ENCODE measurements around the gene CAPN14. TPM values are rescaled to one million over a fixed set of nuclear protein-coding genes. Genes with fewer than 3 reads are reported as not detected.

CAPN14 gene
- total RNA-seq, 1 donor from 2014 or later = 3.3 TPM

DNA sequence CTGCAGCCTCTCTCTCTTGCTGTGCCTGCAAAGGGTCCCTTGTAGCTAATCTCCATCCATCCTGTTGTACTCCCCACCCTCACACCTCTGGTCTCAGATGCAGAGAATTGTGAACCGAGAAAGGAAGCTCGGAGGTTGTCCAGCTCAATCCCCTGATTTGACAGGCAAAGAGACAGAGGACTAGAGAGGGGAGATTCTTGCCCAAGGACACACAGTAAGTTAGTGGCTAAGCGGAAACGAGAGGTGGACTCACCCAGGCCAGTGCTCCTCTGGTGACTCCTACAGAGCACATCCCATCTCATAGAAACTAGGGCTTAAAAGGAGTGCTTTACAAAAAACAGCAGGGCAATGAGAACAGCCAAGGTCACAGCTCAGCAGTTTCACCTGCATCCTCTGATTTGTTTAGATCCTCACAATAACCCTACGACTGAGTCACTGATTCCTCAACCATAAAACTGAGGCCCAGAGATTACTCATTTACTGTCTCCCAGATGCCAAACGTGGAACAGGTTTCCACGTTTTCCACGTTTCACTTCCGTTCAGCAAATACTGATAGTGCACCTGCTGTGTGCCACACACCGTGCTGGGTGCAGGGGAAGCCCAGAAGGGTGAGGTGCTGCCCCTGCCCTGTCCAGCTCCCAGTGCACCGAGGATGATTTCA is 38.7 kb upstream of the CAPN14 start:
- H3K27ac Mint-ChIP-seq = peak overlapping the region; percentile 84

GRCh38 chr2:31254237-31255203 is 37.2 kb upstream of the CAPN14 start:
- Mint-ChIP-seq H3K36me3 (ENCODE audit: low read depth) (peaks cover 25% of the 10 kb centered on the region), H3K27me3 (no peaks in the 10 kb centered on the region), H3K4me3 (peak overlapping the region; percentile 51), H3K4me1 (peaks cover 92% of the 10 kb centered on the region), H3K9me3 (no peaks in the 10 kb centered on the region), H3K27ac (peak overlapping the region; percentile 84)
- TF ChIP-seq, protein P1, sequence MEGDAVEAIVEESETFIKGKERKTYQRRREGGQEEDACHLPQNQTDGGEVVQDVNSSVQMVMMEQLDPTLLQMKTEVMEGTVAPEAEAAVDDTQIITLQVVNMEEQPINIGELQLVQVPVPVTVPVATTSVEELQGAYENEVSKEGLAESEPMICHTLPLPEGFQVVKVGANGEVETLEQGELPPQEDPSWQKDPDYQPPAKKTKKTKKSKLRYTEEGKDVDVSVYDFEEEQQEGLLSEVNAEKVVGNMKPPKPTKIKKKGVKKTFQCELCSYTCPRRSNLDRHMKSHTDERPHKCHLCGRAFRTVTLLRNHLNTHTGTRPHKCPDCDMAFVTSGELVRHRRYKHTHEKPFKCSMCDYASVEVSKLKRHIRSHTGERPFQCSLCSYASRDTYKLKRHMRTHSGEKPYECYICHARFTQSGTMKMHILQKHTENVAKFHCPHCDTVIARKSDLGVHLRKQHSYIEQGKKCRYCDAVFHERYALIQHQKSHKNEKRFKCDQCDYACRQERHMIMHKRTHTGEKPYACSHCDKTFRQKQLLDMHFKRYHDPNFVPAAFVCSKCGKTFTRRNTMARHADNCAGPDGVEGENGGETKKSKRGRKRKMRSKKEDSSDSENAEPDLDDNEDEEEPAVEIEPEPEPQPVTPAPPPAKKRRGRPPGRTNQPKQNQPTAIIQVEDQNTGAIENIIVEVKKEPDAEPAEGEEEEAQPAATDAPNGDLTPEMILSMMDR (IDR thresholded peaks at IDR 0.05) = no peak
- intact Hi-C loops (cut with micrococcal nuclease) = loop anchor here (5.0 kb wide), 4 partner anchors 392 to 1107 kb away; partner anchors contain the start of genes LBH and YPEL5
- ChIA-PET CTCF (interaction anchor here (1.0 to 6.9 kb wide), 5 partner anchors 20 to 116 kb away, joined by 5 to 49 read pairs (median 13); partner anchors contain the start of genes CAPN14, EHD3 and GALNT14), POLR2A (interaction anchor here (0.8 to 7.8 kb wide), 10 partner anchors 12 to 1107 kb away, joined by 3 to 70 read pairs (median 8); partner anchors contain the start of genes CAPN14 and EHD3)
- no peak for DNase-seq
- no peak for ATAC-seq (ENCODE audit: low read depth)

More for the DNA sequence above, 38.7 kb upstream of the CAPN14 start:
- no peaks in the 10 kb centered on the region for H3K9me3 Mint-ChIP-seq
- ChIA-PET CTCF (interaction anchor here (0.9 to 6.9 kb wide), 10 partner anchors 21 to 545 kb away, joined by 3 to 49 read pairs (median 6); partner anchors contain the start of genes CAPN14, EHD3 and GALNT14), POLR2A (interaction anchor here (0.5 to 7.8 kb wide), 18 partner anchors 10 to 1110 kb away, joined by 3 to 70 read pairs (median 6); partner anchors contain the start of genes CAPN14, EHD3 and LBH)
- intact Hi-C loops (cut with micrococcal nuclease) = loop anchor here (1.0 to 5.0 kb wide), 10 partner anchors 23 to 1109 kb away; partner anchors contain the start of genes GALNT14, LBH and YPEL5
- peaks cover 85% of the 10 kb centered on the region for H3K4me1 Mint-ChIP-seq
- TF ChIP-seq, protein P1 (IDR thresholded peaks at IDR 0.05) = no peak
- DNase-seq (peak; percentile 58), ATAC-seq (ENCODE audit: low read depth) (peak; percentile 70)
- peaks cover 23% of the 10 kb centered on the region for H3K36me3 Mint-ChIP-seq (ENCODE audit: low read depth)
- H3K4me3 Mint-ChIP-seq = peak overlapping the region; percentile 72
- no peaks in the 10 kb centered on the region for H3K27me3 Mint-ChIP-seq

GRCh38 chr2:31253356-31254131 is 36.2 kb upstream of the CAPN14 start:
- Mint-ChIP-seq H3K4me1 (peaks cover 89% of the 10 kb centered on the region), H3K27me3 (no peaks in the 10 kb centered on the region), H3K36me3 (ENCODE audit: low read depth) (peaks cover 32% of the 10 kb centered on the region), H3K4me3 (peak overlapping the region; percentile 38), H3K9me3 (no peaks in the 10 kb centered on the region), H3K27ac (peak overlapping the region; percentile 84)
- ATAC-seq (ENCODE audit: low read depth) (no peak), DNase-seq (no peak)
- ChIA-PET CTCF (interaction anchor here (1.2 to 6.9 kb wide), 3 partner anchors 8 to 84 kb away, joined by 3 to 49 read pairs (median 7); no protein-coding TSS in a partner anchor), POLR2A (interaction anchor here (1.1 to 7.8 kb wide), 8 partner anchors 12 to 1107 kb away, joined by 3 to 70 read pairs (median 6); partner anchors contain the start of genes CAPN14, EHD3 and YPEL5)
- TF ChIP-seq, protein P1 (IDR thresholded peaks at IDR 0.05) = no peak
- intact Hi-C loops (cut with micrococcal nuclease) = loop anchor here (1.0 to 2.0 kb wide), 2 partner anchors 11 to 45 kb away; no protein-coding TSS in a partner anchor

DNA sequence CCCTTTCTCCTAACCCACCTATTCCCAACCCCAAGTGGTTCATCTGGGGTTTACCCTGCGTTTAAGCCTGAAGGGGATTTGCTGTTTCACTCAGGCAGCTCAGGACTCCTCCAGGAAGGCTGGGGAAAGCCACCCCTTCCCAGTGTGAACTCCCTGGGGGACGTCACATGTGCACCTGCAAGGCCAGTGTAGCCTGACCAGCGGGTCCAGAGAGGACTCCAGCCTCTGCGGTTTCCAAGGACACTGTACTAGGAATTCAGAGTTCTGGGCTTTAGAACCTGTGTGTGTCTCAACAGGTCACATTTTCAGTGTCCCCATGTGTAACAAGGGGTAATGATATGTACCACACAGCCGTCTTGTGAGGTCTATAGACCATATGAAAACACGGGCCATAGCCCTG is 34.5 kb upstream of the CAPN14 start:
- Mint-ChIP-seq H3K4me3 (peak overlapping the region; percentile 75), H3K27me3 (no peaks in the 10 kb centered on the region), H3K36me3 (ENCODE audit: low read depth) (peaks cover 42% of the 10 kb centered on the region), H3K27ac (peak overlapping the region; percentile 84), H3K9me3 (no peaks in the 10 kb centered on the region), H3K4me1 (peaks cover 74% of the 10 kb centered on the region)
- POLR2A ChIA-PET = interaction anchor here (0.8 to 7.8 kb wide), 8 partner anchors 10 to 67 kb away, joined by 3 to 70 read pairs (median 6); partner anchors contain the start of gene EHD3
- TF ChIP-seq, protein P1 (IDR thresholded peaks at IDR 0.05) = no peak
- CTCF ChIA-PET = interaction anchor here (1.2 kb wide), 1 partner anchor 10 kb away, joined by 3 read pairs; no protein-coding TSS in a partner anchor
- ATAC-seq (ENCODE audit: low read depth) (no peak), DNase-seq (no peak)
- intact Hi-C loops (cut with micrococcal nuclease) = loop anchor here (2.0 kb wide), 1 partner anchor 43 kb away; no protein-coding TSS in a partner anchor

Data from activated B cell treated with CpG ODN at 0.5 μM for 24 hours (primary cell).